H9 (cell line): ENCODE results near the gene SLC6A18. TPM values are rescaled to one million over a fixed set of nuclear protein-coding genes. Genes with fewer than 3 reads are reported as not detected.

Source experiments
- DNase-seq: peaks from one replicate; pipeline ENCODE4 v3.0.0-alpha.2; 2017
- H2AFZ ChIP-seq: one replicate; pipeline ENCODE4 v1.6.1; 2013; ENCODE audit warnings: mild to moderate bottlenecking, low read length, control low read depth, moderate library complexity
- H2AK5ac ChIP-seq: 2 replicates; pipeline ENCODE4 v1.6.1; 2013; ENCODE audit warnings: low read length, control low read depth, mixed read lengths; ENCODE audit not compliant: insufficient read length
- H2BK120ac ChIP-seq: one replicate; pipeline ENCODE4 v1.6.1; 2013; ENCODE audit warnings: low read depth, mild to moderate bottlenecking, low read length, control low read depth, inconsistent platforms; ENCODE audit not compliant: poor library complexity, severe bottlenecking
- H2BK12ac ChIP-seq: 2 replicates; pipeline ENCODE4 v1.6.1; 2013; ENCODE audit warnings: low read length, control low read depth, mixed read lengths, low read depth; ENCODE audit not compliant: insufficient read length
- H2BK15ac ChIP-seq: 2 replicates; pipeline ENCODE4 v1.6.1; 2013; ENCODE audit warnings: low read depth, low read length, control low read depth
- H2BK20ac ChIP-seq: one replicate; pipeline ENCODE4 v1.6.1; 2013; ENCODE audit warnings: low read depth, mild to moderate bottlenecking, low read length, control low read depth, inconsistent platforms; ENCODE audit not compliant: poor library complexity, severe bottlenecking
- H2BK5ac ChIP-seq: 2 replicates; pipeline ENCODE4 v1.6.1; 2013; ENCODE audit warnings: low read length, control low read depth, mixed read lengths; ENCODE audit not compliant: insufficient read length
- H3K14ac ChIP-seq: 2 replicates; pipeline ENCODE4 v1.6.1; 2013; ENCODE audit warnings: low read length, control low read depth; ENCODE audit not compliant: insufficient read depth
- H3K18ac ChIP-seq: 2 replicates; pipeline ENCODE4 v1.6.1; 2013; ENCODE audit warnings: low read depth, mild to moderate bottlenecking, mixed read lengths, low read length, control low read depth; ENCODE audit not compliant: insufficient read length
- H3K23ac ChIP-seq: 2 replicates; pipeline ENCODE4 v1.6.1; 2013; ENCODE audit warnings: low read length, control low read depth, mixed read lengths, low read depth; ENCODE audit not compliant: insufficient read length
- H3K23me2 ChIP-seq: 2 replicates; pipeline ENCODE4 v1.6.1; 2013; ENCODE audit warnings: low read depth, mild to moderate bottlenecking, mixed read lengths, low read length, control low read depth; ENCODE audit not compliant: insufficient read length, poor library complexity, severe bottlenecking
- H3K27ac ChIP-seq: 2 replicates; pipeline ENCODE4 v1.5.1; 2013; ENCODE audit warnings: low read length, control low read depth, mixed read lengths, low read depth; ENCODE audit not compliant: insufficient read length
- H3K27me3 ChIP-seq: 2 replicates; pipeline ENCODE4 v1.6.1; 2013; ENCODE audit warnings: low read length, control low read depth, inconsistent platforms; ENCODE audit not compliant: insufficient read depth
- H3K4ac ChIP-seq: 2 replicates; pipeline ENCODE4 v1.6.1; 2013; ENCODE audit warnings: low read depth, mild to moderate bottlenecking, control low read depth, inconsistent platforms, low read length, moderate library complexity
- H3K4me1 ChIP-seq: 2 replicates; pipeline ENCODE4 v1.6.1; 2013; ENCODE audit warnings: low read length, control low read depth, inconsistent platforms; ENCODE audit not compliant: insufficient read depth
- H3K4me2 ChIP-seq: 2 replicates; pipeline ENCODE4 v1.6.1; 2013; ENCODE audit warnings: low read length, control low read depth, mixed read lengths; ENCODE audit not compliant: insufficient read length, insufficient read depth
- H3K56ac ChIP-seq: 2 replicates; pipeline ENCODE4 v1.6.1; 2013; ENCODE audit warnings: low read depth, mild to moderate bottlenecking, mixed read lengths, low read length, control low read depth; ENCODE audit not compliant: insufficient read length
- H3K79me1 ChIP-seq: 2 replicates; pipeline ENCODE4 v1.6.1; 2013; ENCODE audit warnings: low read depth, mild to moderate bottlenecking, moderate library complexity, low read length, control low read depth, inconsistent platforms; ENCODE audit not compliant: insufficient read depth, poor library complexity, severe bottlenecking
- H3K79me2 ChIP-seq: 2 replicates; pipeline ENCODE4 v1.6.1; 2013; ENCODE audit warnings: low read length, control low read depth, inconsistent platforms; ENCODE audit not compliant: insufficient read depth
- H3K9ac ChIP-seq: 2 replicates; pipeline ENCODE4 v1.6.1; 2013; ENCODE audit warnings: low read length, control low read depth, mixed read lengths; ENCODE audit not compliant: insufficient read length; ENCODE audit errors: extremely low read depth
- H3K9me3 ChIP-seq: one replicate; pipeline ENCODE4 v1.6.1; 2013; ENCODE audit warnings: low read depth, low read length, inconsistent platforms; ENCODE audit not compliant: control insufficient read depth
- H3T11ph ChIP-seq: one replicate; pipeline ENCODE4 v1.6.1; 2013; ENCODE audit warnings: mild to moderate bottlenecking, low read length, control low read depth, inconsistent platforms
- H4K20me1 ChIP-seq: one replicate; pipeline ENCODE4 v1.6.1; 2013; ENCODE audit not compliant: control insufficient read depth, insufficient read length, insufficient read depth
- H4K5ac ChIP-seq: 2 replicates; pipeline ENCODE4 v1.6.1; 2013; ENCODE audit warnings: low read depth, mild to moderate bottlenecking, mixed read lengths, low read length, control low read depth; ENCODE audit not compliant: insufficient read length
- H4K8ac ChIP-seq: replicated peaks from 2 replicates; pipeline ENCODE4 v1.6.1; 2013; ENCODE audit warnings: low read length, control low read depth, mixed read lengths, low read depth; ENCODE audit not compliant: insufficient read length
- H4K91ac ChIP-seq: 2 replicates; pipeline ENCODE4 v1.6.1; 2013; ENCODE audit warnings: low read depth, mild to moderate bottlenecking, moderate library complexity, mixed read lengths, low read length, control low read depth; ENCODE audit not compliant: insufficient read length
- H3K27ac Mint-ChIP-seq, 3 experiments: 2 replicates in 2 of 3; 3 replicates in 1 of 3; pipeline ENCODE4 v1.8.0; 2020 to 2021; ENCODE audit warnings: mixed read lengths in 3 of 3, mild to moderate bottlenecking in 1 of 3, moderate library complexity in 1 of 3
- H3K27me3 Mint-ChIP-seq: 2 replicates; pipeline ENCODE4 v1.8.0; 2021; ENCODE audit warnings: low read depth, mild to moderate bottlenecking, moderate library complexity, mixed read lengths
- H3K36me3 Mint-ChIP-seq, 3 experiments: 2 replicates in 2 of 3; 3 replicates in 1 of 3; pipeline ENCODE4 v1.8.0; 2020 to 2021; ENCODE audit warnings: low read depth in 3 of 3, mixed read lengths in 3 of 3; ENCODE audit not compliant: insufficient read depth in 1 of 3
- H3K4me1 Mint-ChIP-seq, 2 experiments: 2 replicates each; pipeline ENCODE4 v1.8.0; 2020; ENCODE audit warnings: mixed read lengths in 2 of 2
- H3K4me3 Mint-ChIP-seq, 2 experiments: 2 replicates in 1 of 2; 3 replicates in 1 of 2; pipeline ENCODE4 v1.8.0; 2020 to 2021; ENCODE audit warnings: mild to moderate bottlenecking in 2 of 2, mixed read lengths in 2 of 2, moderate library complexity in 1 of 2
- H3K9me3 Mint-ChIP-seq, 2 experiments: 2 replicates in 1 of 2; 3 replicates in 1 of 2; pipeline ENCODE4 v1.8.0; 2020; ENCODE audit warnings: mild to moderate bottlenecking in 2 of 2, mixed read lengths in 2 of 2, moderate library complexity in 1 of 2
- CTCF ChIP-seq: fragments of 200-600 bp; sonication (generic); conservative IDR thresholded peaks from 3 replicates; pipeline ENCODE4 v1.8.0; 2021; ENCODE audit warnings: antibody characterized with exemption, mild to moderate bottlenecking
- WGBS: extraction: QIAGEN DNeasy Blood & Tissue Kit; methylation state at CpG from one replicate; pipeline ENCODE4 v1.1.7; 2013; ENCODE audit warnings: missing lambda C conversion rate, low lambda C conversion rate, mixed read lengths; ENCODE audit not compliant: insufficient read length; ENCODE audit errors: extremely low coverage; 5-methylcytosine and 5-hydroxymethylcytosine counted together
- total RNA-seq: library from RNA; stranded (reverse); gene quantifications from 2 replicates; pipeline ENCODE4 v1.2.1, GENCODE V29; 2021

The SLC6A18 gene
- total RNA-seq, 1 experiment from 2014 or later = not detected

DNA sequence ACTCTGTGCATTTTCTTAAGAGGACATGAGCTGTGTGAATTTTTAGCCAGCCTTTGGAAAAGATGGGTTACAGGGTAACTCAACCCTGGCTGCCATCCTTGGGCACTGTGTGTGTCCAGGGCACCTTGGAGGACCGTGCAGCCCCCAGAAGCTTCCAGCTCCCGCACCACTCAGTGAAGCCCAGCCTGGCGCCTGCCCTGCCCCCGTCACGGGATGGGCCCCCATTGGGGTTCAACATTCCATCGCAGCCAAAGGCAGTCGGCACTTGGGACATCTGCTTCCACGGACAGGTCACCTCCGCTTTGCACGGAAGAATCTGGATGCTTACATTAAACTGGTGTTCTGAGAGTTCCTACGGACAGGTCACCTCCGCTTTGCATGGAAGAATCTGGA lies 1.9 kb upstream of the SLC6A18 start:
- Histone ChIP-seq H3K4me2 (no peak overlapping the region), H3K14ac (no peak overlapping the region), H3K27me3 (no peaks in the 10 kb centered on the region), H3K4me1 (no peaks in the 10 kb centered on the region), H3K9ac (no peak overlapping the region), H3T11ph (no peak overlapping the region), H4K8ac (no peak overlapping the region), H4K5ac (no peak overlapping the region), H3K27ac (no peak overlapping the region), H3K18ac (no peak overlapping the region), H2BK20ac (no peak overlapping the region), H3K79me1 (no peaks in the 10 kb centered on the region), H2AFZ (no peak overlapping the region), H3K4ac (no peak overlapping the region), H4K91ac (no peak overlapping the region), H2BK120ac (no peak overlapping the region), H2BK12ac (no peak overlapping the region), H2BK5ac (no peak overlapping the region), H2BK15ac (no peak overlapping the region), H4K20me1 (no peaks in the 10 kb centered on the region), H2AK5ac (no peak overlapping the region), H3K23ac (no peak overlapping the region), H3K9me3 (no peaks in the 10 kb centered on the region), H3K56ac (no peak overlapping the region), H3K23me2 (no peaks in the 10 kb centered on the region), H3K79me2 (no peaks in the 10 kb centered on the region)
- DNase-seq = no peak
- no CpG with 5 or more reads among the region's 12 CpGs for WGBS
- peaks cover 5% of the 10 kb centered on the region for H3K27me3 Mint-ChIP-seq
- H3K36me3 Mint-ChIP-seq = no peaks in the 10 kb centered on the region; a peak in 1 of 7 replicates
- peaks cover 0 to 8% of the 10 kb centered on the region in 2 experiments; a peak in 2 of 5 replicates for H3K9me3 Mint-ChIP-seq
- H3K27ac Mint-ChIP-seq = no peak overlapping the region; a peak in 1 of 7 replicates
- H3K4me3 Mint-ChIP-seq = no peak overlapping the region
- no peak for TF ChIP-seq CTCF
- no peaks in the 10 kb centered on the region for H3K4me1 Mint-ChIP-seq
